DMS 273 treated with DMSO at 0.1 percent for 48 hours (cell line): Measurements from ENCODE around the gene ASB18.

ENCODE experiments used
- DNase-seq: peaks from one replicate; lab custom pipeline; 2025; lab: John Stamatoyannopoulos, UW

Gene ASB18

DNA sequence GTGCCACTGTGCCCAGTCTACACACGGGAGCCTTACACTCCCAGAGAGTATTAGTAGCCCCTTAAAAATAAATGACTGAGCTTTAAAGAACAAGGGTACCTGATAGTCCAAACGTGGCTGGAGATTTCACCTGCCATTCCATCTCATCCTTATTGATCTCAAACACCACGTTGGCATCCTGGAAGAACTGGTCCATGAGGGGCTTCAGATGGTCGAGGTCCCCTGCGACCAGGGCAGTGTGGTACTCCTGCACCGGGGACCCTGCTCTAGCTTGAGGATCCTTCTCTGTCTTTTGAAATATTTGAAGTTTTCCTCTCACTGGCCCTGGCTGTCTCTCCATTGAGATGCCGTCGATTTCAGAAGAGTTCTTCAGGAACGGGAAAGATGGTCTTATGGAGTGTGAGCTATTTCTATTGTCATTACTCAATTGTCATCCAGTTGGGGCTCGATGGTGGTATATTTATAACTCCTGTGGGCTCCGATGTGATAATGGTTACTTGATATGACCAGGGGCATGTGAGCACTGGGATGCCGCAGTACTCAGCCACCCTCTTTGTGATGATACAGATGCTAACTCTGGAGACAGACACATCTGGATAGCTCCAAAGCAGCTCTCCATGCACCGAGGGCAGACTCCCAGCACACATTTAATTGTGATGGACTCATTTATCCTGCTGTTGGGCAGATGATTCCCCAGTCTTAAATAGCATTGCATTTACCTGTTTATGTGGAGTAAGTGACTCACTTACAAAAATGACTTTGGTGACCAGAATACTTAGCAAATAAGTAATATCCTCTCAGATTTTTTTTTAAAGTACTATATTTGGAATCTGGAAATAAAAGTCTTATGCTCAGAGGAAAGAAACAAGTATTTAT, 22.8 kb downstream of the ASB18 start:
- DNase-seq = no peak

DNA sequence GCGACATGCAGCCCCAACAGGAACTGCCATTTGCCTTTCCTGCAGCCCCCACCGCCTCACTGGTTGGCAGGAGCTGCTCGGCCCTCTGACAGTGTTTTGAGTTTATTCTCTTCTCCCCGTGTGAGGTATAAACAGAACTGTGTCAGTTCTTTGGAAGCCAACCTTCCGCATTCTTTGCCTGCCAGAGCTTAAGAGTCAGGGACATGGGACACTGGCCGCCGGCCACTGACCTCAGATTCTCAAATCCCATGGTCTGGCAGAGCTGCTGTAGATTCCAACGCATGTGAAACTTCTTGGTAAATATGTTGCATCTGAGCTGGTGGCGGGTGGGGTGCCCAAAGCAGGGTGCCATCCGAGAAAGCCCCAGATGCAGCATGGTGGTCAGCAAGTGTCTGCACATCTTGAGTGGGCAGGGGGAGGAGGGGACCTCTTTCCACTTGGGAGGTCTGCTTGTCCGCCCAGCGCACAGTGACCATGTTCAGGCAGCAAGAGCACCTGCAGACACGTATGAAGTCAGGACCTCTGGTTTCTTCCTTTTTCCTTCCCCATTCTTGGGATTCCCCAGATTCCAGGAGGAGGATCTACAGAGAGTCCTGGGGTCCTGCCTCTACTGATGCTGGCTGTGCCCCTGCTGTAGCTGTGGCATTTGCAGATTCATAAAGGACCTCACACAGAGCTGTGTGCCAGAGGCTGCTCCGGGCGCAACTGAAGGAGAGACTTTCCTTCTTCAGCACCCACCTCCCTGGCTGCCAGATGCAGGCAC, 23.8 kb downstream of the ASB18 start:
- DNase-seq = no peak

DNA sequence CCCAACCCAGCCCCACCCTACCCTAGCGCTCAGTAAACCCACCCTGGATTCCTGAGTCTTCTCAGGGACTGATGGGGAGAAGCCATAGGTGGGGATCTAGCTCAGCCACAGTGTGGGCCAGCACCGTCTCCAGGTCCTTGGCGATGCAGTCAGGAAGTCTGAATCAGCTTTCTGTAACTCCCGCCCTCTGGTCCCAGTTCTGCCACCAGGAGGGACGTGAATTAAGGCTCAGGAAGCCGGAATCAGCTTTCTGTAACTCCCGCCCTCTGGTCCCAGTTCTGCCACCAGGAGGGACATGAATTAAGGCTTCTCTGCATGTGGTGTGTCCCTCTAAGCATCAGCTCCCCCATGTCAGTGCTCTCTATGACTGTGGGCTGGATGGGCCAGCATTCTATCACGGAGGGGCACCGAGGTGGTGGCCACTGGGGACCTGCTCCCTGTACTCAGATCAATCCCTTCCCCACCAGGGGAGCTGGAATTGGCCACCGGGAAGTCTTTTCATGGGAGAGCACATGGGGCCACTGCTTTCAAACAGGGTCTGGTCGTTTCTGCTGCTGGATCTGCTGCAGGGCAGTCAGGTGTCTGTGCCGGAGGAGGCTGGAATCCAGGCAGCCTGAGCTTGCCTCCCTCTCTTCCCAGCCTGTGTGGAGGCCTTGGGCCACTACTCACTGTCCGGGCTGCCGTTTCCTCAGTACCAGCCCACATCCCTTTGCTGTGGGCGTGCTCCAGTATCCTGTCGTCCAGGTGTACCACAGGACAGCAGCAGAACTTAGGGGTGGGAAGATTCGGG, 24.7 kb downstream of the ASB18 start:
- no peak for DNase-seq

DNA sequence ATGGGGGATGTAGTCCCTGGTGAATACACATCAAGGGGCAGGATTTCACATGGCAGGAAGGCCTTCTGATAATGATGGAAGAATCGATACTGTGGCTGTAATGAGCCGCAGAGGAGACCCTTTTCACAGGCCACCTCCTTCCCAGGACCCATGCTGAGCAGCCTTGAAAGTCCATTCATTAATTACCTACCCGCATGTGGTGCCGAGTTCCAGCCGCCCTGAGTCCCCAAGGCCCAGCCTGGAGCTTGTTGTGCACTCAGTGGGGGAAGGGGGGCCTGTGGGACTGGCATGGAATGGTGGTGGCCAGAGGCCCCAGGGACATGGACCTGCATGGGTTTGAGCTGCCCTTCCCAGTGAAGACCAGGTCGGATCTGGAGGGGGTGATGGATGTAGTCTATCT, 25.5 kb downstream of the ASB18 start:
- no peak for DNase-seq

DNA sequence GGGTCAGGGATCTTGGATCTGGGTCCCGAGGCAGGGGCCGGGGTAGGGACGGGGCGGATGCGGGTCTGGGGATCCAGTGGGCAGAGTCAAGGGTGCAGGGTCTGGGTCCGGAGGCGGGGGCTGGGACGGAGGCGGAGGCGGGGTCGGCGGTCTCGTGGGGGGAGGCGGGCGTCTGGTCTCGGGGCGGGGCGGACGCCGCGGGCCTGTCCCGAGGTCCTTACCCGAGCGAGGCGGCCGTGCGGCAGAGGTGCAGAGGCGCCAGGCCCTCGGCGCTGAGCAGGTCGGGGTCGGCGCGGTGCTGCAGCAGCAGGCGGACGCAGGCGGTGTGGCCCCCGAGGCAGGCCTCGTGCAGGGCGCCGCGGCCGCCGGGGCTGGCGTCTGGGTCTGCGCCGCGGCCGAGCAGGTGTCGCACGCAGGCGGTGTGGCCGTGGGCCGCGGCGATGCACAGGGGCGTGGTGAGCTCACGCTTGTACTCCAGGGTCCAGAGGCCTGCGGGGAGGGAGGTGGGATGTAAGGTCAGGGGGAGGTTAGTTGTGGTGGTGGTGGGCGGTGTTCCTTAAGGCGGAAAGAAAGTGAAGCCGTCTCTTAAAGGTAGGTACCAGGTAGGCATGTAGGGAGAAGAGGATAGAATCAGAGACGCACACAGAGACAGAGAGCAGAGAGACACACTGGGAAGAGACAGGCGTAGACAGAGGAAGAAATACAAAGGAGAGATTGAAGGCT, 26.6 kb downstream of the ASB18 start:
- DNase-seq = no peak

DNA sequence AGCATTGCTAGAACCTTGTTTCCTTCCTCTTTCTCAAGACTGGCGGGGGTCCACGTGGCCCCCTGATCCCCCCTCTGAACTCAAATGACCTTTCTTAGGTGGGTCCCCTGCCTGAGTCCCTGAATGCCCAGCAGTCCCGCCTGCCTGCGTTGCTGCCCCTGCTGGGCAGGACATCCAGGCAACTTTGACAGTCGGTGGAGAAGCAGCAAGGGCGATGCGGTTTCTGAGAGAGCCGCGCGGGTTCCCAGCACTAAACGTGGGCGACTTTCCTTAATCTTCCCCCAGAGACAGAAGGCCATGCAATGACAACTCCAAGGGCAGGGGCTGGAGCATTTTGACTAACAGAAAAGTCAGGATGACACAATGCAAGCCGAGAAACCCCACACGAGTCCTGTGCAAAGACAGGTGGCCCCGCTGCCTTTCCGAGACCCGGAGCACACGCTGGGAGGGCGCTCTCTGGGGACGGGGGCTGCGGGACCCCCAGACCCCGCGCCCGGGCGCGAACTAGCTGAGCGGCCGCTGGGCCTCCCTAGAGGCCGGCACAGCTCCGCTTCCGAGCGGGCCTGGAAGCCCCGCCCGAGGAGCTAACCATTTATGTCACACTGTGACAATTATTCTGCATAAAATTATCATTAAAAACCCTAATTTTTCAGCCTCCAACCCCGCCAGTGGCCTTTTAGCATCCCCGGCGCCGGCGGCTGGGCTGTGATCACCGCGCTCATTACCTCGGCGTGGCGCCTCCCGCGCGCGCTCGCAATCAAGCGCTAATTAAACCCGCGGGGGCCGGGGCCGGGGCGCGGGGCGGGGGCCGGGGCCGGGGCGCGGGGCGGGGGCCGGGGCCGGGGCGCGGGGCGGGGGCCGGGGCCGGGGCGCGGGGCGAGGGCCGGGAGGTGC, 27.4 kb downstream of the ASB18 start:
- DNase-seq = no peak

DNA sequence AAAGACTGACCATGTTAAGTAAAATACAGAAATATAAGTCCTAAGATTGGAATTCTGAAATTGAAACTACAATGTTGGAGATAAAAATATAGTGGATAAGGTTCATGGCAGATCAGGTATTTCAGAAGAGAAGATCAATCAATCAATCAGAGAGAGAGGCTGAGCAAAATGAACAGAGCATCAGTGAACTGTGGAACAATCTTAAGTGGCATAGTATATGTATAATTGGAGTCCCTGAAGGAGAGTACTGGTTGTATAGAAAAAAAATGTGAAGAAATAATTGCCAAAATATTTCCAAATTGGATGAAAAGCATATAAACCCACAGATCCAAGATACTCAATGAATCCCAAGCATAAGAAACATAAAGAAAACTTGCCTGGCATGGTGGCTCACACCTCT, 35.0 kb downstream of the ASB18 start:
- no peak for DNase-seq

DNA sequence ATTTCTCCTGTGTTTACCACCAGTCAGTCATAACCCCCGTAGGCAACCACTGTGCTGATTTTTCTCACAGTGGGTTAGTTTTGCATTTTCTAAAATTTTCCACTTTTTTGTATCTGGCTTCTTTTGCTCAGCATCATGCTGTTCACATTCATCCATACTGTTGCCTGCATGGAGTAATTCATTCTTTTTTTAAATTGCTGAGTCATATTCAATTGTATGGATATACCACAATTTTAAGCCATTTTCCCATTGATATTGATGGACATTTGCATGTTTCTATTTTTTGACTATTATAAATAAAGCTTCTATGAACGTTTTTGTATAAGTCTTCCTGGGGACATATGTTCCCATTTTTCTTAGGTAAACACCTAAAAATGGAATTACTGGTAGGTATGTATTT, 40.5 kb downstream of the ASB18 start:
- no peak for DNase-seq

DNA sequence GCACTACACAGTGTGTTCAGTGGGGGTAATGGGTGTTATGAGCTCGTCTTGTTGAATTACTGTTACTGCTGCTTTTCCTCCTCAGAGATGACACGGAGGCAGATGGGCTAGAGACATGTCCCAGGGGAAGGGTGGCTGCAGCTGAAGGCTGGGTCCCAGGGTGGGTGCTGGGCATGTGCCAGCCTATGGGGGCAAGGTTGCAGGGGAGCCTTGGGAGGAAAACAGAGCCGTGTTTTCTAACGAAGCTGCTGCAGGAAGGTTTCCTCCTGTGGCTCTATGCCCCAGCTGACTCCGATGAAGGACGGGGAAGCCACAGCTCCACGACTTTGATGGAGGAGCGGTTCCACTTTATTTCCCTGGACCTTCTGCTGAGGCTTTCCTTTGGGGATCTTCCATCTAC, 42.4 kb downstream of the ASB18 start:
- DNase-seq = no peak

DNA sequence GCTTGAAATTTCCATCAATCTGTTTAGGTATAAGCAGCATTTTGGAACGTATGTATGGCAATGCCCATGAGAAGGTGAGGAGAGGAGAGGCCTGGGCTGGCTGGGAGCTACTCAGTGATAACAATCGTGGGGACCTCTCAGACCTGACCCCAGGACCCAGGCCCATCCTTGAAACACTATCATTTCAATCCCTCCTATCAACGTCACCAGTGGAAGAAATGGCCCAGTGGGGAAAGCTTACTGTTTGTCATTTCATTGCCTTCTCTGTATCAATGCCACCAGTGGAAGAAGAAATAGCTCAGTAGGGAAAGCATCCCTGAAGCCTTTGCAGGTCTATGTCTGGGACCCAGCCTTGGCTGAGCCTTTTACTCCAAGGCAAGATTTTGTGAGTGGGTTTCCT, 44.8 kb downstream of the ASB18 start:
- no peak for DNase-seq

DNA sequence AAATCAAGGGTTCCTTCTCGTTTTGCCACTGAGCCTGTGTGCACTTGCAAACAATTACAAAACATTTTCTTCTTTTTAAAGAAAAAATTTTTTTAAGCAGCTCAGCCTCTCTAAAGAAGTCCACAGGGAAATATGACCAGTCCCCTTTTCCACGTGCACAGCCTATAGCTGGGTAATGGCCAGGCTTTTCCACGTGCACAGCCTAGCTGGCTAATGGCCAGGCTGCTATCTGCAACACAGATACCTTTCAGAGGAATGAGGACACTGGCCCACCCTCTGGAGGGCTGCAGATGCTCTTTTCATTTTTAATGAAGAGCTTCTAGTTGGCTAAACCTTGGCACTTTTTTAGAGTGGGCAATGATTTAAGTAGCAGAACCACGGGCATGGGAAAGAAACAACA, 46.3 kb downstream of the ASB18 start:
- DNase-seq = no peak

DNA sequence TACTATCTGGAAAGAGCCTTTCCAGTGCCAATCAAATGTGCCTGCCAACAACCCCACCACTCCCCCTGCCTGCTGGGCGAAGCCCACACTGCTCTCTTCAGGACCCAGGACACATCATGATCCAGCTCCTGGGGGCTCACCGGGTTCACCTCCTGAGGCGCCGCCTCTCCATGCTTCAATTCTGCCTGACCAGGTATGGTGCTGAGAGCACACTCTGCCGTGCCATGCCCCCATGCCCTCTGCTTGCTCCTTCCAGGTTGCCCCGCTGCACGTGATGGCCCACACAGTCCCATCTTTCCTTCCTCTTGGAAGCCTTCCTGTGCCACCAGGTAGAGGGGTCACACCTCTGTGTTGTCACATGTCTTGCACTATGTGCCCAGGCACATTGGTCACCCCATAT, 47.5 kb downstream of the ASB18 start:
- no peak for DNase-seq

DNA sequence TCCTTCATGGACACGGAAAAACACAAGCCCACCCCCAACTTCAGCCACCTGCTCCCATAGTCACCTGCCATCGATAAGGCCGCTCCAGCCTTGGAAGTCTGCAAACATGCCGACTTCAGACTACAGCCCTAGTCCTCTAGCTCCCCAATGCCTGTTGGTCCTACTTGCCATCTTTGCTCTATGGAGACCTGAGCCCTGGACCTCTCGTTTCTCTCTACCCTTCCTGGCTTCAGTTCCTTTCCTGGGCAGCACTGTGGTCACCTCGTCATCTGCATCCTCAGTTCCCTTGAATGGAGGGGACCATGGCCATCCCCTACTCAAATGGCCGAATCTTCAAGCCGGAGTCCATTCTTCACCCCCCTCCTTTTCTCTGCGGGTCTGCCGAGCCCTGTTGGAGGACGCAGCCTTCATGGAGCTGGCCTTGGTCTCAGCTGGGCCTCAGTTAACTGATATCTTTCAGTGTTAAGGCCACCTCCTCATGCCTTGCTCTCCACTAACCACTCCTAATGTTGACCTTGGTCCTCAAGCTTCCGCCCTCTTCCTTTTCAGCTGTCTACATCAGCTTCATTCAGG, 48.4 kb downstream of the ASB18 start:
- no peak for DNase-seq

DNA sequence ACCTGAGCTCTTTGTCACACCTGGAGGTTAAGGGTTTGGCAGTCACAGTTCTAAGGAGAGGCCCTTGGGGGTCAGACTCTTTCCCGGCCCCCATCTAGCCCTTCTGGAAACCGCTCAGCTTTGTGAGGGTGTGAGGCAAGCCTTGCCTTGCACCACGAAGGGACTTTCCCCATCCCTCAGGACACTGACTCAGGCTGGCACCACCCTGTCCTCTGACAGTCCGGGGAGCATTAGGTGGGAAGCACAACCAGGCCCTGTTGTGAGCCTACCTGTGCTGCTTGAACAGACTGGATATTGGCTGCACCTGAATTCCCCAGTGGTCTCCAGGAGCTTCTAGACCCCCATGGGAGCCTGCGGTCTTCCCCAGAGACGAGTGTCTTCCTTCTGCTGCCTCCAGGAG, 49.0 kb downstream of the ASB18 start:
- DNase-seq = no peak

DNA sequence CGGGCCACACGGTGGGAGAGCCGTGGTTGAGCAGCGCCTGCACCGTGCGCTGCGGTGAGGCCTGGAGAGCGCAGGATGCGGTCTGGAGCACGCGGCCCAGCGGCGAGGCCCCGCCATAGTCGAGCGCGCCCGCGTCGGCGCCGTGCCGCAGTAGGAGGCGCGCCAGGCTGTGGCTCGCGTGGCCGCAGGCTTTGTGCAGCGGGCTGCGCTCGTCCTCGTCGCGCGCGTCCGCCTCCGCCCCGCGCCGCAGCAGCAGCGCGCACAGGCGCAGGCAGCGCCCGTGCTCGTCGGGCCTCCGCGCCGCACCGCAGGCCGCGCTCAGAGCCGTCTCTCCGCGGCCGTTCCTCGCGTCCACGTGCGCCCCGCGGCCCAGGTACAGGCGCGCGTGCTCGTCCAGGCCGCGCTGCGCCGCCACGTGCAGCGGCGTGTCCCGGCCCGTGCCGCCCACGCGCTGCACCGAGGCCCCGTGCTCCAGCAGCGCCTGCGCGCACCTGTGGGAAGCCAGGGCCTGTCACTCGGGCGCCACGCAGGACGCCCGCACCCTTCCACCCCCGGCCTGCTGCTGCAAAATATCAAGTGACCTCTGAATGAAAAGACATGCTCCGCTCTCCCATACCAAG, 49.7 kb downstream of the ASB18 start:
- DNase-seq = no peak

DNA sequence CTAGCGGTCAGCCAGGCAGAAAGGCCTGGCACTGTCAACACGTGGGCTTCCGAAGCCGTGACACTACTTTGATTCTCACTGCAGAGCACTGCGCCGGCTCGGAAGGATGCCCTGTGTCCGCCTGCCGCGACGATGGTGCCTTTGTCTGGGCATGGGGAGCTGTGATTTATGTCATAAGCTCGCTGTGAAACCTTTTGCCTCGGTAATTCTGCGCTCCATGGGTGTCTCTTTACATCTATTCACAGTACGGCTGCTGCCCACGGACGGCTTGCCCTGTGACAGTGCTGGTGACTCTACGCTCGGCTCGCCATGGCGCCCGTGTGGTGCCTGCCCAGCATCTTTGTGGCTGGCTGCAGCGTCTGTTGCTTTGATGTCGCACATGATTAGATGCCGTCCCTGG, 52.9 kb downstream of the ASB18 start:
- no peak for DNase-seq

DNA sequence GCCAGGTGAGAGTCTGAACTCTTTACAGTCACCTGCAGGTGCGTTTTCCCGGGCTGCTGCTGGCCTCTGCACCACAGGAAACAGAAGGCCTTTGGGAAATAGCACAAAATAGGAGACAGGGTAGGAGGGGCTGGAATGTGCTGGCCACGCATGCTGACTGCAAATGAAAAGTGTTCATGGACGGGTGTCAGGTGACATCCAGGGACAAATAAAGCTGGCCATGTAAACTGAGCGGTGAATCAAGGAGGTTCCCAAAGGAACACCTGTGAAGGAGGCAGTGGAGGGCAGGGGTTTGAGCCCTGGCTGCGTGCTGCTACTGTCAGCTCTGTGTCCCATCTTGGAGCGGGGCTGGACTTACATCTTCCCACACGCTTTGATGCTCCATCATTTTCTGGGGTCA, 53.7 kb downstream of the ASB18 start:
- no peak for DNase-seq

DNA sequence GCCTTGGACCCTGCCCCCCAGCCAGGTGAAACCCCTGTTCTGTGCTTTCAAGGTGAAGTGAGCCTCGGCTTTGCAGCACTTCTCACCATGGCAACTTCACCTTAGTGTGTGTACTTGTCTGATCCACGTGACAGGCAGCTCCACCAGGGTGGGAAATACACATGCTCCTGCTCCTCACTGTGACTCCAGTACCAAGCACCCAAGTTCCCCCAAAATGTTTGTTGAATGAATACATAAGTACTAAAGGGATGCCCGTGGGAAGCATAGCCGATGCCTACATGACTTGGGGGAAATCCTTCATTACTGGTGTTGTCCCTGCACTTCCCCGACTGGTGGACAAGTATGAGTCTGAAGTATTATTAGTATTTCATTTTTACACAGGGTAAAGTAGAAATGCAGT, 54.2 kb downstream of the ASB18 start:
- DNase-seq = no peak

DNA sequence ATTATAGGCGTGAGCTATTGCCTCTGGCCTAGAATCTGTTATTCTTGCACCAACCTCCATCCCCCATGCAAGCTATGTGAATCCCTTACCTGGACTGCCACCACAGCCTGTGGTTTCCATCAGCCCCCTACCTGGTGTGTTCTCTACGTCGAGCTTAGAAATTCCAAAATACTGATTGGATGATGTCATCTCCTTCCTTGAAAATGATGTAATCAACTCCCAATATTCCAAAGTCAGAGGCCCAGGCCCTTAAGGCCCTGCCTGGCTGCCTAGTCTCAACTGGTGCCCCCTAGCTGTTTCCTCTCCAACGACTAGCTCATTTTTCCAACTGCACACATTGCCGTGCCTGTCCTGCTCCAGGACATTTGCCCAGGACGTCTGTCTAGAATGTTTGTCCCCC, 54.7 kb downstream of the ASB18 start:
- no peak for DNase-seq
